KMS-11 (cell line): ENCODE results near the gene TBCEL.

Experiments used
- H2AFZ ChIP-seq: fragments of 200-600 bp; sonication (generic); 2 replicates; pipeline ENCODE4 v1.6.1; 2016; ENCODE audit warnings: antibody characterized with exemption, mixed run types, low read depth
- H3K27ac ChIP-seq: fragments of 200-600 bp; sonication (generic); 2 replicates; pipeline ENCODE4 v1.6.1; 2016; ENCODE audit warnings: mild to moderate bottlenecking, mixed run types
- H3K27me3 ChIP-seq: fragments of 200-600 bp; sonication (generic); 2 replicates; pipeline ENCODE4 v1.6.1; 2017; ENCODE audit warnings: mild to moderate bottlenecking, low read depth, mixed run types, moderate library complexity; ENCODE audit not compliant: insufficient read depth
- H3K36me3 ChIP-seq: fragments of 200-600 bp; sonication (generic); 2 replicates; pipeline ENCODE4 v1.6.1; 2017; ENCODE audit warnings: mild to moderate bottlenecking, mixed run types; ENCODE audit not compliant: insufficient read depth
- H3K4me1 ChIP-seq: fragments of 200-600 bp; sonication (generic); 2 replicates; pipeline ENCODE4 v1.6.1; 2016; ENCODE audit warnings: mild to moderate bottlenecking, low read depth, mixed run types; ENCODE audit not compliant: poor library complexity, severe bottlenecking
- H3K4me2 ChIP-seq: fragments of 200-600 bp; sonication (generic); 2 replicates; pipeline ENCODE4 v1.7.0; 2016; ENCODE audit warnings: mild to moderate bottlenecking, mixed run types
- H3K4me3 ChIP-seq: fragments of 200-600 bp; sonication (generic); IDR thresholded peaks from 2 replicates; pipeline ENCODE4 v1.6.1; 2017; ENCODE audit warnings: low read depth, low read length, mixed read lengths; ENCODE audit not compliant: insufficient read depth
- H3K79me2 ChIP-seq: fragments of 200-600 bp; sonication (generic); 2 replicates; pipeline ENCODE4 v1.6.1; 2016; ENCODE audit warnings: low read depth, mixed run types; ENCODE audit not compliant: insufficient read depth
- H3K9ac ChIP-seq: fragments of 200-600 bp; sonication (generic); 2 replicates; pipeline ENCODE4 v1.6.1; 2016; ENCODE audit warnings: mild to moderate bottlenecking, mixed run types
- H4K20me1 ChIP-seq: fragments of 200-600 bp; sonication (generic); 2 replicates; pipeline ENCODE4 v1.6.1; 2016; ENCODE audit warnings: mild to moderate bottlenecking, mixed run types; ENCODE audit not compliant: insufficient read depth
- CTCF ChIP-seq: fragments of 200-600 bp; sonication (generic); conservative IDR thresholded peaks from 2 replicates; pipeline ENCODE4 v1.6.1; 2017; ENCODE audit warnings: low read depth, mild to moderate bottlenecking, antibody characterized with exemption, low read length, moderate library complexity, mixed read lengths

TBCEL gene

GRCh38 chr11:121048464-121049233, 24.7 kb downstream of the TBCEL start:
- no peak for TF ChIP-seq CTCF
- Histone ChIP-seq H3K79me2 (no peaks in the 10 kb centered on the region), H3K4me3 (no peak overlapping the region), H2AFZ (no peak overlapping the region), H3K9ac (no peak overlapping the region), H3K4me1 (no peaks in the 10 kb centered on the region), H3K27ac (no peak overlapping the region), H3K36me3 (no peaks in the 10 kb centered on the region), H4K20me1 (no peaks in the 10 kb centered on the region), H3K27me3 (no peaks in the 10 kb centered on the region), H3K4me2 (no peak overlapping the region)

GRCh38 chr11:121053244-121053643, 29.3 kb downstream of the TBCEL start:
- Histone ChIP-seq H3K27ac (no peak overlapping the region), H3K36me3 (no peaks in the 10 kb centered on the region), H3K27me3 (no peaks in the 10 kb centered on the region), H3K4me3 (no peak overlapping the region), H3K79me2 (no peaks in the 10 kb centered on the region), H2AFZ (no peak overlapping the region), H4K20me1 (no peaks in the 10 kb centered on the region), H3K9ac (no peak overlapping the region), H3K4me2 (no peak overlapping the region), H3K4me1 (peaks cover 5% of the 10 kb centered on the region)
- TF ChIP-seq CTCF: no peak

- TF ChIP-seq CTCF: no peak
- no peaks in the 10 kb centered on the region for H3K36me3 ChIP-seq
- H3K4me1 ChIP-seq: peaks cover 15% of the 10 kb centered on the region
- no peak overlapping the region for H3K4me2 ChIP-seq
- no peak overlapping the region for H2AFZ ChIP-seq
- no peak overlapping the region for H3K9ac ChIP-seq
- H3K79me2 ChIP-seq: no peaks in the 10 kb centered on the region
- H3K27ac ChIP-seq: no peak overlapping the region
- H4K20me1 ChIP-seq: no peaks in the 10 kb centered on the region
- no peaks in the 10 kb centered on the region for H3K27me3 ChIP-seq
- H3K4me3 ChIP-seq: no peak overlapping the region
These were observed 30.4 kb downstream of the TBCEL start for GRCh38 chr11:121054266-121054665.

GRCh38 chr11:121055076-121055475, 31.2 kb downstream of the TBCEL start:
- peaks cover 23% of the 10 kb centered on the region for H3K4me1 ChIP-seq
- H3K4me2 ChIP-seq: no peak overlapping the region
- H3K4me3 ChIP-seq: no peak overlapping the region
- no peaks in the 10 kb centered on the region for H3K36me3 ChIP-seq
- H4K20me1 ChIP-seq: no peaks in the 10 kb centered on the region
- no peaks in the 10 kb centered on the region for H3K79me2 ChIP-seq
- no peaks in the 10 kb centered on the region for H3K27me3 ChIP-seq
- no peak overlapping the region for H2AFZ ChIP-seq
- no peak overlapping the region for H3K9ac ChIP-seq
- TF ChIP-seq CTCF: no peak
- H3K27ac ChIP-seq: no peak overlapping the region
